H1 (cell line): ENCODE measurements around the gene DCAF6.

Source experiments
- CTCF ChIP-seq, 3 experiments: IDR thresholded peaks; 1 replicate in 2 of 3; 2 replicates in 1 of 3; pipeline versions ENCODE4 v1.5.1 to v1.6.1; 2011; ENCODE audit warnings: low read length in 3 of 3, mild to moderate bottlenecking in 3 of 3, inconsistent platforms in 2 of 3, low read depth in 1 of 3, moderate library complexity in 1 of 3; ENCODE audit not compliant: insufficient read depth in 1 of 3; ENCODE audit errors: control extremely low read depth in 1 of 3
- EZH2 ChIP-seq: fragments of 200-600 bp; sonication (generic); IDR thresholded peaks from 2 replicates; pipeline ENCODE4 v1.7.1; 2012; ENCODE audit warnings: low read depth, mild to moderate bottlenecking, moderate library complexity, low read length, inconsistent platforms; ENCODE audit not compliant: severe bottlenecking
- RFX5 ChIP-seq: IDR thresholded peaks from 2 replicates; pipeline ENCODE4 v1.6.1; 2011; ENCODE audit warnings: low read depth, low read length, improper control_type of control experiment, borderline replicate concordance
- TF ChIP-seq, protein P1 (sequence below): IDR thresholded peaks from 2 replicates; pipeline ENCODE4 v1.6.1; 2011; ENCODE audit warnings: low read depth, mild to moderate bottlenecking, low read length; ENCODE audit not compliant: insufficient read depth

DNA sequence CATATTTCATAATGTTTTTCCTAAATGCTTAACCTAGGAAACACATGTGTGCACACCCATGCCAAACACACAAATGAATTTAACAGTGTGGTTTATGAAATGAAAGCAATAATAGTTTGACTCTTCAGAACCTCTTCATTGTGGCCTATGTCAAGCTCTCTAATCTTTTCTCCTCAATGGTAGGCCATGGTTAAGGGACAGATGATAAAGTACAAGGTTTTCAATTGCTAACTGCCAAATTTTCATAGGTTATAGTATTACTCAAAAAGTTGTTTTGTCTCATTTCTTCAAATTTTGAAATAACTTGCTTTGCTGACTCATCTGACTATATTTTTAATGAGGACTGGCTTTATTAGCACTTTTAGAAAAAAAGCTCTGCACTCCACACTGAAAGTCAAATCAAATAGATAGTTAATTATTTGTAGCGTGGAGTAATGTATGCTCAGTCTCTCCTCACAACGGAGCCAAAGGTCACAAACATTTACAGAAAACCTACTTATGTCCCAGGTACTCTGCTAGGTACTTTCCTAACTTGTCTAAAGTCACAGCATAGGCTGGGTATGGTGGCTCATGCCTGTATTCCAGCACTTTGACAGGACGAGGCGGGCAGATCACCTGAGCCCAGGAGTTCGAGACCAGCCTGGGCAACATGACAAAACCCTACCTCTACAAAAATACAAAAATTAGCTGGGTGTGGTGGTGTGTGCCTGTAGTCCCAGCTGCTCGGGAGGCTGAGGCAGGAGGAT lies 19.5 kb upstream of the DCAF6 start:
- TF ChIP-seq CTCF (IDR thresholded peaks at IDR 0.05; ENCODE audit: control extremely low read depth in 1 of 3, insufficient read depth in 1 of 3, low read depth in 1 of 3, low read length in 3 of 3) (no peak), EZH2 (no peak), RFX5 (no peak)
- TF ChIP-seq, protein P1, sequence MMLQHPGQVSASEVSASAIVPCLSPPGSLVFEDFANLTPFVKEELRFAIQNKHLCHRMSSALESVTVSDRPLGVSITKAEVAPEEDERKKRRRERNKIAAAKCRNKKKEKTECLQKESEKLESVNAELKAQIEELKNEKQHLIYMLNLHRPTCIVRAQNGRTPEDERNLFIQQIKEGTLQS = no peak
